BE2C (cell line): Measurements from ENCODE around the gene LDHAL6A.

ENCODE experiments used
- DNase-seq: peaks from one replicate; pipeline ENCODE4 v3.0.0-alpha.2; 2020
- H3K27me3 ChIP-seq: fragments of 250-450 bp; sonication (Bioruptor Pico); 2 replicates; pipeline ENCODE4 v1.5.1; 2020; ENCODE audit warnings: mild to moderate bottlenecking
- H3K36me3 ChIP-seq: fragments of 250-450 bp; sonication (Bioruptor Pico); 2 replicates; pipeline ENCODE4 v1.5.1; 2020; ENCODE audit warnings: mild to moderate bottlenecking
- H3K4me1 ChIP-seq: fragments of 250-450 bp; sonication (Bioruptor Pico); 2 replicates; pipeline ENCODE4 v1.5.1; 2020
- H3K4me3 ChIP-seq: 2 replicates; pipeline ENCODE4 v1.5.1; 2011; ENCODE audit warnings: low read depth, low read length
- H3K9me3 ChIP-seq: fragments of 250-450 bp; sonication (Bioruptor Pico); 2 replicates; pipeline ENCODE4 v1.5.1; 2020
- TF ChIP-seq, protein P1 (sequence below): IDR thresholded peaks from 2 replicates; pipeline ENCODE4 v1.5.1; 2012; ENCODE audit warnings: mild to moderate bottlenecking, low read depth, low read length

Gene LDHAL6A

DNA sequence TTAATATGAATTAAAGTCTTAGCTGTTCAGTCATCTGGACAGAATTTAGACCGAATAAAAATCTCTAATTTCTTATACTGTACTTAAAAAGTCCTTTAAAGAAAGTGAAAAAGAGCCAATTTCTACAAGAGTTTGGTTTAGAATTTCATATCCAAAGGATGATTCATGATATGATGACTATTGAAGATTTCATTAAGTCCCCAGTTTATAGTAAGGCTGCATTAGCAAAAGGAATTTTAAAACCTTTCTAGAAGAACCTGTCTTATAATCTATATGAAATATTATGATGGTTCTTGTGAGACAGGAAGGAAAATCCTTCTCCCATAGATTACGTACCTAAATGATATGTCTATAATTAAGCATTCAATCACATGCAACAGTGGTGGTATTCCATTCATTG is 36.3 kb downstream of the LDHAL6A start:
- Histone ChIP-seq H3K4me3 (no peak overlapping the region), H3K27me3 (no peaks in the 10 kb centered on the region), H3K9me3 (no peaks in the 10 kb centered on the region), H3K36me3 (no peaks in the 10 kb centered on the region; the same call in 1 of the 2 replicates), H3K4me1 (no peaks in the 10 kb centered on the region)
- TF ChIP-seq, protein P1, sequence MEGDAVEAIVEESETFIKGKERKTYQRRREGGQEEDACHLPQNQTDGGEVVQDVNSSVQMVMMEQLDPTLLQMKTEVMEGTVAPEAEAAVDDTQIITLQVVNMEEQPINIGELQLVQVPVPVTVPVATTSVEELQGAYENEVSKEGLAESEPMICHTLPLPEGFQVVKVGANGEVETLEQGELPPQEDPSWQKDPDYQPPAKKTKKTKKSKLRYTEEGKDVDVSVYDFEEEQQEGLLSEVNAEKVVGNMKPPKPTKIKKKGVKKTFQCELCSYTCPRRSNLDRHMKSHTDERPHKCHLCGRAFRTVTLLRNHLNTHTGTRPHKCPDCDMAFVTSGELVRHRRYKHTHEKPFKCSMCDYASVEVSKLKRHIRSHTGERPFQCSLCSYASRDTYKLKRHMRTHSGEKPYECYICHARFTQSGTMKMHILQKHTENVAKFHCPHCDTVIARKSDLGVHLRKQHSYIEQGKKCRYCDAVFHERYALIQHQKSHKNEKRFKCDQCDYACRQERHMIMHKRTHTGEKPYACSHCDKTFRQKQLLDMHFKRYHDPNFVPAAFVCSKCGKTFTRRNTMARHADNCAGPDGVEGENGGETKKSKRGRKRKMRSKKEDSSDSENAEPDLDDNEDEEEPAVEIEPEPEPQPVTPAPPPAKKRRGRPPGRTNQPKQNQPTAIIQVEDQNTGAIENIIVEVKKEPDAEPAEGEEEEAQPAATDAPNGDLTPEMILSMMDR, result no peak
- DNase-seq, result no peak

GRCh38 chr11:18492888-18493287 is 37.2 kb downstream of the LDHAL6A start:
- DNase-seq, result no peak
- no peaks in the 10 kb centered on the region for H3K4me1 ChIP-seq
- H3K36me3 ChIP-seq, result no peaks in the 10 kb centered on the region; the same call in 1 of the 2 replicates
- no peaks in the 10 kb centered on the region for H3K9me3 ChIP-seq
- H3K27me3 ChIP-seq, result no peaks in the 10 kb centered on the region
- TF ChIP-seq, protein P1, result no peak
- no peak overlapping the region for H3K4me3 ChIP-seq

DNA sequence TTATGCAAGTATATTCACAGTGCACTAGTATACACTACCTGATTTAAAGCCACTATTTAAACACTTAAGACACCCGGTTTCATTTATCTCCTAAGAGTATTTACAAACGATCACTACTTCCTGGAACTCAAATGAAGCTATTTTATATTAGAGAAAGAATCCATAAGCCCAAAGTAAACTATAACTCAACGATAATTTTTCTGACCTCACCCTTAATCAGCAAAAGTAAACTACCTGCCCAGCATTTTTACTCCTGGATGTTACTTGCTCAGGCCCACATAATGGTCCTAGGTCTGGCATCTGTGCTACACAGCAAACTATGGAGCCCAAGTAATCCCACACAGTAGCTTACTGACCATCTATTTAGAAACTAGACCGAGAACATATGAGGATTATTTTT is 37.7 kb downstream of the LDHAL6A start:
- Histone ChIP-seq H3K9me3 (no peaks in the 10 kb centered on the region), H3K4me1 (no peaks in the 10 kb centered on the region), H3K27me3 (no peaks in the 10 kb centered on the region), H3K4me3 (no peak overlapping the region), H3K36me3 (no peaks in the 10 kb centered on the region; the same call in 1 of the 2 replicates)
- TF ChIP-seq, protein P1, result no peak
- DNase-seq, result no peak

- H3K4me1 ChIP-seq, result no peaks in the 10 kb centered on the region
- H3K27me3 ChIP-seq, result no peaks in the 10 kb centered on the region
- H3K9me3 ChIP-seq, result no peaks in the 10 kb centered on the region
- H3K4me3 ChIP-seq, result no peak overlapping the region
- TF ChIP-seq, protein P1, result no peak
- DNase-seq, result no peak
- no peaks in the 10 kb centered on the region; the same call in 1 of the 2 replicates for H3K36me3 ChIP-seq
Measured at GRCh38 chr11:18495271-18495670, 39.6 kb downstream of the LDHAL6A start.

GRCh38 chr11:18495703-18496102 is 40.0 kb downstream of the LDHAL6A start:
- Histone ChIP-seq H3K36me3 (no peaks in the 10 kb centered on the region; the same call in 1 of the 2 replicates), H3K27me3 (no peaks in the 10 kb centered on the region), H3K9me3 (no peaks in the 10 kb centered on the region), H3K4me1 (no peaks in the 10 kb centered on the region), H3K4me3 (no peak overlapping the region)
- no peak for DNase-seq
- TF ChIP-seq, protein P1, result no peak

GRCh38 chr11:18498039-18498438 is 42.4 kb downstream of the LDHAL6A start:
- Histone ChIP-seq H3K4me3 (no peak overlapping the region), H3K27me3 (no peaks in the 10 kb centered on the region), H3K4me1 (no peaks in the 10 kb centered on the region), H3K9me3 (no peaks in the 10 kb centered on the region), H3K36me3 (no peaks in the 10 kb centered on the region; the same call in 1 of the 2 replicates)
- TF ChIP-seq, protein P1, result no peak
- DNase-seq, result no peak
